PC-3 (cell line): ENCODE results near the gene H3-3A.

Experiments used
- CTCF ChIP-seq: fragments of 300-600 bp; sonication (generic); conservative IDR thresholded peaks from 2 replicates; pipeline ENCODE4 v1.5.1; 2017; ENCODE audit warnings: antibody characterized with exemption, low read depth, mild to moderate bottlenecking, low read length
- EZH2 ChIP-seq: fragments of 300-600 bp; sonication (generic); IDR thresholded peaks from one replicate; pipeline ENCODE4 v1.6.1; 2017; ENCODE audit warnings: antibody characterized with exemption, mild to moderate bottlenecking, low read length; ENCODE audit not compliant: unreplicated experiment
- EZH2phosphoT487 ChIP-seq: fragments of 300-600 bp; sonication (generic); IDR thresholded peaks from 2 replicates; pipeline ENCODE4 v1.6.1; 2018; ENCODE audit warnings: mild to moderate bottlenecking, antibody characterized with exemption, low read length, borderline replicate concordance

GRCh38 chr1:226076378-226076777, 13.9 kb downstream of the H3-3A start:
- TF ChIP-seq CTCF (no peak), EZH2 (no peak), EZH2phosphoT487 (no peak)
